Measurements from ENCODE around the gene HMCN2.

The HMCN2 gene

GRCh38 chr9:130301483-130302286, 36.1 kb downstream of the HMCN2 start:
- H3K36me3 ChIP-seq (replicated peaks; ENCODE audit: insufficient read depth, low read length), result no peaks in the 10 kb centered on the region
- no peak overlapping the region for H2AFZ ChIP-seq (ENCODE audit: low read length)
- TF ChIP-seq EZH2phosphoT487 (IDR thresholded peaks at IDR 0.05; ENCODE audit: low read length) (no peak), EZH2 (optimal IDR thresholded peaks at IDR 0.05; ENCODE audit: low read depth, low read length) (no peak), CTCF (IDR thresholded peaks at IDR 0.05; ENCODE audit: low read length) (no peak)
- H3K4me2 ChIP-seq (ENCODE audit: low read depth, low read length), result no peak overlapping the region
- no peaks in the 10 kb centered on the region for H3K9me2 ChIP-seq (replicated peaks; ENCODE audit: insufficient read depth, low read length)
- H3K79me2 ChIP-seq (ENCODE audit: low read length), result no peaks in the 10 kb centered on the region
- H3K27ac ChIP-seq (ENCODE audit: low read length), result no peak overlapping the region
- H3K9ac ChIP-seq (ENCODE audit: low read length), result no peak overlapping the region
- H3K4me3 ChIP-seq (ENCODE audit: low read length), result no peak overlapping the region
- DNase-seq, result no peak
- H3F3A ChIP-seq (ENCODE audit: insufficient read depth, low read length), result no peaks in the 10 kb centered on the region
- H3K9me3 ChIP-seq (replicated peaks; ENCODE audit: insufficient read depth, low read length), result no peaks in the 10 kb centered on the region
- no peaks in the 10 kb centered on the region for H3K4me1 ChIP-seq (ENCODE audit: low read length)
- no peaks in the 10 kb centered on the region for H4K20me1 ChIP-seq (ENCODE audit: insufficient read depth, low read length)
- H3K27me3 ChIP-seq (replicated peaks; ENCODE audit: insufficient read depth, low read length), result peaks cover 59% of the 10 kb centered on the region

DNA sequence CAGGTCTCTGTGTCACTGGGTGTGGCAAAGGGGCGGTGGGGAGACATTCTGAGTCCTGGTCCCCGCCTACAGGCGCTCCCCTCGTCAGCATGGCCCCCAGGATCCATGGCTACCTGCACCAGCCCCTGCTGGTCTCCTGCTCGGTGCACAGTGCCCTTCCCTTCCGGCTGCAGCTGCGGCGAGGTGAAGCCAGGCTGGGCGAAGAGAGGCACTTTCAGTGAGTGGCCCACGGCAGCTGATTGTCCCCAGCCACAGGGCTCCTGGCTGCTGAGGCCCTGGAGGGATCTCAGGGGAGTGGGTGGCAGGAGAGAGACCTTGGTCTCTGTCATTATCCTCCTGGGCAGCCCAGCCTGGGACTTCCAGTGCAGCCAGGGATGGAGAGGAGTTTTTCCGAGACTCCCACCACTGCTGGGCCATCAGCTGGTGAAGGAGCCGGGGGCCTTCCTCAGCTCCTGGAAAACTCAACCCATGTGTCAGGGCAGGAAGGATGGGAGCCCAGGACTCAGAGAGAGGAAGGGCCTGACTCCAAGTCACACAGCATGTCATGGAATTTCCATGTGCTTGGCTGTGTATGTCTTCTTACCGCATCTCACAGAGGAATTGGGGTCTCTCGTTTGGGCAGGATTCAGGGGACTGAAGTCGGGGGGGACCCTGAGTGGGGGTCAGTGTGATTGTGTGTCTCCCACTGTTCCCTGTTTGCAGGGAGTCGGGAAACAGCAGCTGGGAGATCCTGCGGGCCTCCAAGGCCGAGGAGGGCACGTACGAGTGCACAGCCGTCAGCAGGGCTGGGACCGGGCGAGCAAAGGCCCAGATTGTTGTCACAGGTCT, 37.4 kb downstream of the HMCN2 start:
- H3K4me1 ChIP-seq (ENCODE audit: low read length), result no peaks in the 10 kb centered on the region
- no peaks in the 10 kb centered on the region for H4K20me1 ChIP-seq (ENCODE audit: insufficient read depth, low read length)
- H3K79me2 ChIP-seq (ENCODE audit: low read length), result no peaks in the 10 kb centered on the region
- no peaks in the 10 kb centered on the region for H3K36me3 ChIP-seq (replicated peaks; ENCODE audit: insufficient read depth, low read length)
- H3K4me3 ChIP-seq (ENCODE audit: low read length), result no peak overlapping the region
- H2AFZ ChIP-seq (ENCODE audit: low read length), result no peak overlapping the region
- peaks cover 67% of the 10 kb centered on the region for H3K27me3 ChIP-seq (replicated peaks; ENCODE audit: insufficient read depth, low read length)
- DNase-seq, result no peak
- H3F3A ChIP-seq (ENCODE audit: insufficient read depth, low read length), result no peaks in the 10 kb centered on the region
- no peaks in the 10 kb centered on the region for H3K9me2 ChIP-seq (replicated peaks; ENCODE audit: insufficient read depth, low read length)
- no peak overlapping the region for H3K27ac ChIP-seq (ENCODE audit: low read length)
- no peak overlapping the region for H3K9ac ChIP-seq (ENCODE audit: low read length)
- H3K9me3 ChIP-seq (replicated peaks; ENCODE audit: insufficient read depth, low read length), result no peaks in the 10 kb centered on the region
- TF ChIP-seq EZH2 (optimal IDR thresholded peaks at IDR 0.05; ENCODE audit: low read depth, low read length) (no peak), EZH2phosphoT487 (IDR thresholded peaks at IDR 0.05; ENCODE audit: low read length) (no peak), CTCF (IDR thresholded peaks at IDR 0.05; ENCODE audit: low read length) (no peak)
- no peak overlapping the region for H3K4me2 ChIP-seq (ENCODE audit: low read depth, low read length)

DNA sequence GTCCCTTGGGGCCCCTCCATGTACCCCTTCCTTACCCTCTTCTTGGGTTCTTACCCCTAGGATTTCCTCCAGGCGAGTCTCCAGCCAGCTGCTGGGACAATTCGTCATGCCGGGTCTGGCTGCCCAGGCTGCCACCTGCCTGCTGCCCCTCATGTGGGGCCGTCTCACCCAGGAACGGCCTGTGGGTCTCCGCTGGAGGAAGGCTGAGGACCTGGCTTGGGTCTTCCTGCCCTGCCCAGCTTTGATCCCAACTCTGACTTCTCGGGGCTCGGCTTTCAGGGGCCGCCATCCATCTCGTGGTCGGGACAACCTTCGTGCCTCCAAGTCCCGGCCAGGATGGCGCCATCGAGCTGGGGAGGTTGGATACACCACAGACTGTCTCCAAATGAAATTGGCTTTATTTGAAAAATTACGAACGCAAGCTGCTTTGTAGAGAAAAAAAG, 38.1 kb downstream of the HMCN2 start:
- no peaks in the 10 kb centered on the region for H3K4me1 ChIP-seq (ENCODE audit: low read length)
- no peaks in the 10 kb centered on the region for H3K9me2 ChIP-seq (replicated peaks; ENCODE audit: insufficient read depth, low read length)
- no peaks in the 10 kb centered on the region for H3F3A ChIP-seq (ENCODE audit: insufficient read depth, low read length)
- H3K36me3 ChIP-seq (replicated peaks; ENCODE audit: insufficient read depth, low read length), result no peaks in the 10 kb centered on the region
- H3K4me2 ChIP-seq (ENCODE audit: low read depth, low read length), result no peak overlapping the region
- no peaks in the 10 kb centered on the region for H3K9me3 ChIP-seq (replicated peaks; ENCODE audit: insufficient read depth, low read length)
- DNase-seq, result no peak
- TF ChIP-seq CTCF (IDR thresholded peaks at IDR 0.05; ENCODE audit: low read length) (no peak), EZH2 (optimal IDR thresholded peaks at IDR 0.05; ENCODE audit: low read depth, low read length) (no peak), EZH2phosphoT487 (IDR thresholded peaks at IDR 0.05; ENCODE audit: low read length) (no peak)
- H2AFZ ChIP-seq (ENCODE audit: low read length), result no peak overlapping the region
- H3K27ac ChIP-seq (ENCODE audit: low read length), result no peak overlapping the region
- H3K27me3 ChIP-seq (replicated peaks; ENCODE audit: insufficient read depth, low read length), result peaks cover 73% of the 10 kb centered on the region
- no peaks in the 10 kb centered on the region for H4K20me1 ChIP-seq (ENCODE audit: insufficient read depth, low read length)
- no peak overlapping the region for H3K9ac ChIP-seq (ENCODE audit: low read length)
- no peak overlapping the region for H3K4me3 ChIP-seq (ENCODE audit: low read length)
- no peaks in the 10 kb centered on the region for H3K79me2 ChIP-seq (ENCODE audit: low read length)
